Measurements from ENCODE around the gene SYTL3. TPM values are rescaled to one million over a fixed set of nuclear protein-coding genes. Genes with fewer than 3 reads are reported as not detected.

Gene SYTL3
- total and polyA plus RNA-seq, 9 of the 15 experiments (the other 6 are each of a cell fraction or from before 2014, with no cell fraction given): 0.04 to 0.46 (median 0.17) TPM; not detected in 1

- TF ChIP-seq ZNF280A (IDR thresholded peaks at IDR 0.05; ENCODE audit: low read depth, partially characterized antibody): no peak
Measured at GRCh38 chr6:158620963-158621693, 28.7 kb upstream of the SYTL3 start (continued).

GRCh38 chr6:158621694-158622544 is 27.9 kb upstream of the SYTL3 start:
- Histone ChIP-seq H3K36me3 (ENCODE audit: control insufficient read depth, insufficient read depth, low read length) (peaks cover 70% of the 10 kb centered on the region), H3K9me3 (replicated peaks; ENCODE audit: control insufficient read depth, insufficient read depth, low read depth, low read length) (no peaks in the 10 kb centered on the region), H3K27ac (ENCODE audit: extremely low read depth, low read depth, low read length) (no peak overlapping the region), H2AFZ (ENCODE audit: low read depth, low read length) (no peak overlapping the region), H3K4me1 (replicated peaks in 1 of 2; ENCODE audit: control insufficient read depth in 2 of 2, insufficient read depth in 2 of 2, low read length in 2 of 2) (no peaks in the 10 kb centered on the region), H4K20me1 (replicated peaks; ENCODE audit: control insufficient read depth, insufficient read depth, low read length) (no peaks in the 10 kb centered on the region), H3K4me3 (no peak overlapping the region), H3K4me2 (ENCODE audit: insufficient read depth, low read length) (no peak overlapping the region), H3K27me3 (ENCODE audit: control insufficient read depth in 2 of 2, insufficient read depth in 2 of 2, low read length in 2 of 2) (no peaks in the 10 kb centered on the region), H3K9me1 (ENCODE audit: control insufficient read depth, insufficient read depth, low read length) (no peaks in the 10 kb centered on the region), H3K79me2 (ENCODE audit: control insufficient read depth, insufficient read depth, low read length) (no peaks in the 10 kb centered on the region), H3K9ac (ENCODE audit: insufficient read depth in 1 of 2, low read depth in 2 of 2, low read length in 2 of 2) (no peak overlapping the region)
- BruUV-seq (replicated peaks): no TSS peak
- WGBS (ENCODE audit: insufficient coverage, low coverage, missing lambda C conversion rate): 93% methylated on average over 25 of the region's 25 CpGs
- no peak for DNase-seq (ENCODE audit: extremely low read depth in 1 of 4, low spot score in 3 of 4)
- no peak for ATAC-seq
- TF ChIP-seq ZNF408 (CRISPR knock-in tag; IDR thresholded peaks at IDR 0.05; ENCODE audit: low read depth) (no peak), ELK3 (CRISPR knock-in tag; IDR thresholded peaks at IDR 0.05) (no peak), XRCC5 (IDR thresholded peaks at IDR 0.05; ENCODE audit: low read depth, low read length) (no peak), YY1 (IDR thresholded peaks at IDR 0.05; ENCODE audit: borderline replicate concordance in 1 of 3, control insufficient read depth in 1 of 3, extremely low read depth in 1 of 3, insufficient read depth in 3 of 3, insufficient read length in 1 of 3, insufficient replicate concordance in 2 of 3, low read depth in 1 of 3, low read length in 2 of 3) (no peak), GABPB2 (CRISPR knock-in tag; conservative IDR thresholded peaks at IDR 0.05) (no peak), PHF20 (IDR thresholded peaks at IDR 0.05; ENCODE audit: partially characterized antibody) (no peak), WHSC1 (IDR thresholded peaks at IDR 0.05; ENCODE audit: low read length) (no peak), FOSL1 (tag; conservative IDR thresholded peaks at IDR 0.05) (no peak), ZNF165 (CRISPR knock-in tag; IDR thresholded peaks at IDR 0.05; ENCODE audit: borderline replicate concordance) (no peak), ZNF589 (CRISPR knock-in tag; IDR thresholded peaks at IDR 0.05; ENCODE audit: low read depth) (no peak), STAG1 (CRISPR knock-in tag; IDR thresholded peaks at IDR 0.05; ENCODE audit: borderline replicate concordance) (no peak)
- CTCF ChIA-PET (ENCODE audit: low intra/inter-chr PET ratio): no interaction called here
- in situ Hi-C loops (cut with MboI): no loop called here
- FAIRE-seq: no peak
- POLR2A ChIA-PET: interaction anchor here (0.6 to 2.4 kb wide), 3 partner anchors 11 to 69 kb away, joined by 3 to 10 read pairs (median 3); no protein-coding TSS in a partner anchor
- intact Hi-C loops (cut with micrococcal nuclease): no loop called here

All from K562 (cell line).